ENCODE measurements around the gene YLPM1.

Gene YLPM1

DNA sequence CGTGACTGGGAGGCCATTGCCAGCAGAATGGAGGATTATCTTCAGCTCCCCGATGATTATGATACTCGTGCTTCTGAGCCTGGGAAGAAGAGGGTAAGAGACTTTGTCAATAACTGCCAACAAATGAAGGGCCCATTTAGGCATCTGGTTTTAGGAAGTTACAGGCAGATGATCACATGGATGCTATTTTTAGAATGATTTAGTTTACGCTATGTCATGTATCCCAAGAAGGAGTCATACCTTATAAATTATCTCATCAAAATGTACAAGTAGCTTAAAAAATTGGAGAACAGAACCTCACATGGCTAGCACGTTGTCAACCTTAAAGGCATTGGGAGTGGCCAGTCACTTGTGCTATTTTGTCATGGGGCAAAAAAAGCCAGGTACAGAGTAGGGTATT, 66.1 kb downstream of the YLPM1 start:
- FAIRE-seq = no peak
- no peak for DNase-seq (ENCODE audit: insufficient read length, low spot score)
- TF ChIP-seq, protein P1, sequence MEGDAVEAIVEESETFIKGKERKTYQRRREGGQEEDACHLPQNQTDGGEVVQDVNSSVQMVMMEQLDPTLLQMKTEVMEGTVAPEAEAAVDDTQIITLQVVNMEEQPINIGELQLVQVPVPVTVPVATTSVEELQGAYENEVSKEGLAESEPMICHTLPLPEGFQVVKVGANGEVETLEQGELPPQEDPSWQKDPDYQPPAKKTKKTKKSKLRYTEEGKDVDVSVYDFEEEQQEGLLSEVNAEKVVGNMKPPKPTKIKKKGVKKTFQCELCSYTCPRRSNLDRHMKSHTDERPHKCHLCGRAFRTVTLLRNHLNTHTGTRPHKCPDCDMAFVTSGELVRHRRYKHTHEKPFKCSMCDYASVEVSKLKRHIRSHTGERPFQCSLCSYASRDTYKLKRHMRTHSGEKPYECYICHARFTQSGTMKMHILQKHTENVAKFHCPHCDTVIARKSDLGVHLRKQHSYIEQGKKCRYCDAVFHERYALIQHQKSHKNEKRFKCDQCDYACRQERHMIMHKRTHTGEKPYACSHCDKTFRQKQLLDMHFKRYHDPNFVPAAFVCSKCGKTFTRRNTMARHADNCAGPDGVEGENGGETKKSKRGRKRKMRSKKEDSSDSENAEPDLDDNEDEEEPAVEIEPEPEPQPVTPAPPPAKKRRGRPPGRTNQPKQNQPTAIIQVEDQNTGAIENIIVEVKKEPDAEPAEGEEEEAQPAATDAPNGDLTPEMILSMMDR (IDR thresholded peaks at IDR 0.05; ENCODE audit: insufficient read depth, missing control alignments) = no peak

- TF ChIP-seq, protein P1 (IDR thresholded peaks at IDR 0.05; ENCODE audit: insufficient read depth, missing control alignments) = no peak
- DNase-seq (ENCODE audit: insufficient read length, low spot score) (no peak), FAIRE-seq (no peak)
These were observed 69.7 kb downstream of the YLPM1 start for GRCh38 chr14:74832849-74833248.

GRCh38 chr14:74834692-74835392, 71.7 kb downstream of the YLPM1 start:
- DNase-seq (ENCODE audit: insufficient read length, low spot score) (no peak), FAIRE-seq (no peak)
- TF ChIP-seq, protein P1 (IDR thresholded peaks at IDR 0.05; ENCODE audit: insufficient read depth, missing control alignments) = no peak

DNA sequence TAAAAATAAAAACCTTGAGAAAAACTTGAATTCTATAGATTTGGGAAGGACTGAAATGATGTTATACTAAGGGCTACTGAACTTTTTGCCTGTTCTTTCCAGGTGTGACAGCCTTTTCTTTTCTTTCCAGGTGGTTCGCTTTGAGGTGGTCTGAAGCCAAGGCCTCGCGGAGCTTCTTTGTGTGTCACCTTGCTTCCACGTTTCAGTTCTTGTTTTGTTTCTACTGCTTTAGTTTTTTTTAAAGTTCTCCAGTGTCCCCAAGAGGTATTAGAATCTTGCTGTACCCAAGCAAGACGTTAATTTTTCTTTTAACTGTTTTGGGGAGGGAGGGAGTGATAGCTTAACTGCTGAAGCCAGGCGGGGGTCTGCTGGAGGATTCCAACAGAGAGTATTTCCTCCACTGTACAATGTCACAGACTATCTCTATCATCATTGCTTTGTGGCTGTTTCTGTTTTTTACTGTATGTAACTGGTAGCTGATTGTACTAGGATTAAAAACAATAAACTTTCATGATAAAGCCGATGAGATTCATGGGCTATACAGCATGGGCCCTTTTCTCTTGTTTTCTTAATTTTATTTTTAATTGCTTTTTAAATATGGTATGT, 72.6 kb downstream of the YLPM1 start:
- TF ChIP-seq, protein P1 (IDR thresholded peaks at IDR 0.05; ENCODE audit: insufficient read depth, missing control alignments) = no peak
- DNase-seq (ENCODE audit: insufficient read length, low spot score) = no peak
- FAIRE-seq = no peak

DNA sequence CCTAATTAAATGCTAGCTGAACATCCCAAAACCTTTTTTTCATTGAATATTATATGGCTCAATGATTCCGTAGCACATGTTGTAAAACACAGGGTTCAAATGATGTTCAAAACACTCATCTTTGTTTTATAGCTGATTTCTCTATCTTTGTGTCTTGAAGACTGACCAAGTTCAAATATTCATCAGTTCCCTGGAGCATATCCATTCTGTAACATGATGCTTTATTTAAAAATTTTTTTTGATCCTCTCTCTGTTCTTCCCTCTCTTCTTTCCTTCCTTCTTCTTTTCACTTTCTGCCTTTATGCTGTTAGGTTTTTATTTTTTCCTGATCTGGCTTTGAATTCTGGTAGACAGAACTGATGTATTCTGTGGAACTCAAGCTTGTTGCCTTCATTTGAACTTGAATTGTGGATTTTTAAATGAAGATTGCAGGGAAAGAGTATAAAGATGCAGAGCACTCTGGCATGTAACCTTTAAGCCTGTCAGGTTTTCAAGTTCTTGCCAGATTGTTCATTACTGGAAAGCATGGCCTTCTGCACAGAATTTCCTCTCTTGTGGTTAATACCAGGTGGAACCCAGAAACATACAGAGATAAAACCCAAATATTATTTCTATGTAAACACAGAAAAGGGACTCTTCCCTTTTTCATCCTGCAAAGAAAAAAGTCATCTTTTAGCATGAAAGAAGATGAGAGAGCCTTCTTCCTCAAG, 73.3 kb downstream of the YLPM1 start:
- TF ChIP-seq, protein P1 (IDR thresholded peaks at IDR 0.05; ENCODE audit: insufficient read depth, missing control alignments) = no peak
- FAIRE-seq = no peak
- DNase-seq (ENCODE audit: insufficient read length, low spot score) = no peak

- TF ChIP-seq, protein P1 (IDR thresholded peaks at IDR 0.05; ENCODE audit: insufficient read depth, missing control alignments) = no peak
- DNase-seq (ENCODE audit: insufficient read length, low spot score) (no peak), FAIRE-seq (no peak)
These were observed 75.0 kb downstream of the YLPM1 start for GRCh38 chr14:74838166-74838565.

Measured in D721Med (cell line).